Head of caudate nucleus (tissue), 42 donors: ENCODE results near the gene RTN4.
"Not testable (repeated sequence)": the region's sequence is repeated elsewhere in the genome, so short reads cannot be mapped to it uniquely, and the experiment has no call there.

ENCODE experiments used
- DNase-seq, 42 donors: peaks; one replicate each; pipeline versions ENCODE4 v3.0.0 to v3.0.0-alpha.2; 2020 to 2021; ENCODE audit warnings: mixed read lengths in 7 of 42
- intact Hi-C: fragments of 100-400 bp; cut with DNase I; formaldehyde crosslinking; loops from one replicate; pipeline ENCODE4 v1.15.0; 2022

Gene RTN4

GRCh38 chr2:55014962-55015939 lies 35.0 kb downstream of the RTN4 start:
- DNase-seq = peak in 34 of 42 donors; percentile 30 to 86 (median 66)
- intact Hi-C loops = loop anchor here (10.0 kb wide), 3 partner anchors 110 to 290 kb away; partner anchors contain the start of gene EML6

- intact Hi-C loops = loop anchor here (10.0 kb wide), 3 partner anchors 109 to 289 kb away; partner anchors contain the start of gene EML6
- DNase-seq = no peak
Observed at GRCh38 chr2:55013936-55014335, 36.3 kb downstream of the RTN4 start.

- intact Hi-C loops = loop anchor here (10.0 kb wide), 3 partner anchors 108 to 288 kb away; partner anchors contain the start of gene EML6
- DNase-seq = no peak
Observed at GRCh38 chr2:55012672-55013484, 37.4 kb downstream of the RTN4 start.

GRCh38 chr2:55011831-55012671 lies 38.2 kb downstream of the RTN4 start:
- no peak for DNase-seq
- intact Hi-C loops = loop anchor here (10.0 kb wide), 3 partner anchors 107 to 287 kb away; partner anchors contain the start of gene EML6

GRCh38 chr2:55010915-55011314 lies 39.3 kb downstream of the RTN4 start:
- peak in 1 of 42 donors; percentile 27 for DNase-seq
- intact Hi-C loops = loop anchor here (10.0 kb wide), 3 partner anchors 106 to 286 kb away; partner anchors contain the start of gene EML6

- peak; percentile 36 to 90 (median 68) for DNase-seq
- intact Hi-C loops = loop anchor here (10.0 kb wide), 3 partner anchors 105 to 285 kb away; partner anchors contain the start of gene EML6
Observed at GRCh38 chr2:55010149-55010591, 40.1 kb downstream of the RTN4 start.

GRCh38 chr2:55009277-55010060 lies 40.8 kb downstream of the RTN4 start:
- intact Hi-C loops = loop anchor here (10.0 kb wide), 4 partner anchors 65 to 285 kb away; partner anchors contain the start of gene EML6
- no peak for DNase-seq

- intact Hi-C loops = loop anchor here (10.0 kb wide), 1 partner anchor 62 kb away; no protein-coding TSS in a partner anchor
- DNase-seq = no peak
Observed at GRCh38 chr2:55006306-55006705, 43.9 kb downstream of the RTN4 start.

GRCh38 chr2:55003706-55004639 lies 46.3 kb downstream of the RTN4 start:
- intact Hi-C loops = loop anchor here (10.0 kb wide), 1 partner anchor 59 kb away; no protein-coding TSS in a partner anchor
- DNase-seq = peak in 5 of 42 donors; percentile 15 to 63 (median 42)

GRCh38 chr2:55001716-55002115 lies 48.5 kb downstream of the RTN4 start:
- intact Hi-C loops = loop anchor here (10.0 kb wide), 1 partner anchor 57 kb away; no protein-coding TSS in a partner anchor
- no peak for DNase-seq

- no peak for DNase-seq
- intact Hi-C loops = loop anchor here (10.0 kb wide), 1 partner anchor 56 kb away; no protein-coding TSS in a partner anchor
Observed at GRCh38 chr2:55000341-55000740, 49.9 kb downstream of the RTN4 start.

GRCh38 chr2:54999182-54999581 lies 51.1 kb downstream of the RTN4 start:
- peak in 15 of 42 donors; percentile 16 to 67 (median 36) for DNase-seq
- intact Hi-C loops = no loop called here

- intact Hi-C loops = no loop called here
- no peak for DNase-seq
Observed at GRCh38 chr2:54997826-54998225, 52.4 kb downstream of the RTN4 start.

GRCh38 chr2:54995553-54995952 lies 54.7 kb downstream of the RTN4 start:
- no peak for DNase-seq
- intact Hi-C loops = no loop called here

GRCh38 chr2:54990694-54991093 lies 59.6 kb downstream of the RTN4 start:
- intact Hi-C loops, DNase-seq: not testable (repeated sequence)

- intact Hi-C loops = no loop called here
- no peak for DNase-seq
Observed at GRCh38 chr2:54988612-54989011, 61.6 kb downstream of the RTN4 start.
